SKM-1 treated with dmso at 0.1 percent for 144 hours (cell line): ENCODE measurements around the gene RABL6.
"Not testable (repeated sequence)": the region's sequence is repeated elsewhere in the genome, so short reads cannot be mapped to it uniquely, and the experiment has no call there.

Experiments used
- DNase-seq: peaks from one replicate; lab custom pipeline; 2025; ENCODE audit not compliant: unreplicated experiment; lab: John Stamatoyannopoulos, UW

Gene RABL6

DNA sequence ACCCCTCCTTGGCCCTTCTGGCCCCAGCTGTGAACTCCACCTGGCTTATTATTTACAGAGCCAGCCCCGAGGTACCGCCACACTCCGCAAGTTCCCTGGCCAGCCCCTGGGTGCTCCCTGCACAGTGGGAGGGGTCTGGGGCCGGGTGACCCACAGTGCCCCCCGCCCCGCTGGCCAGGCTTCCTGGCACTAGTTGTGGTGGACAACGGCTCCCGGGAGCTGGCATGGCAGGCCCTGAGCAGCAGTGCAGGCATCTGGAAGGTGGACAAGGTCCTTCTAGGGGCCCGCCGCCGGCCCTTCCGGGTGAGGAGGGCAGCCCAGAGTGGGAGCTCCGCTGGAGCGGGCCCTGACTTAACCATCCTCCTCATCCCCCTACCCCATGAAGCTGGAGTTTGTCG, 48.3 kb downstream of the RABL6 start:
- no peak for DNase-seq

DNA sequence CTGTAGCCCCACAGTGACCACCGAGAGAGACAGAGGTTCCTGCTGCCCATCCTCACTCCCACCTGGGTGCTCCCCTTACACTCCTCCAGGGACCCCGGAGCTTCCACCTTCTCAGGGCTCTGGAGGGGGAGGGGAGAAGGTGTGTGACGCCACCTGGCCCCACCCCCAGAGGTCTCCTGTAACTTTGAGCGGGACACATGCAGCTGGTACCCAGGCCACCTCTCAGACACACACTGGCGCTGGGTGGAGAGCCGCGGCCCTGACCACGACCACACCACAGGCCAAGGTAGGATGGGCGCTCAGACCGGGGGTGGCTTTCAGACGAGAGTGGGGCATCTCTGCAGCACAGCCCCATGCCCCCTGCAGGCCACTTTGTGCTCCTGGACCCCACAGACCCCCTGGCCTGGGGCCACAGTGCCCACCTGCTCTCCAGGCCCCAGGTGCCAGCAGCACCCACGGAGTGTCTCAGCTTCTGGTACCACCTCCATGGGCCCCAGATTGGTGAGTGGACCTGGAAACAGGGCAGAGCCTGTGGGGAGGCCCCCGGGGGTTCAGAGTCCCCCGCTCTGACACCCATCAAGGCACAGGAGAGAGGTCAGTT, 48.9 kb downstream of the RABL6 start:
- DNase-seq, result no peak

DNA sequence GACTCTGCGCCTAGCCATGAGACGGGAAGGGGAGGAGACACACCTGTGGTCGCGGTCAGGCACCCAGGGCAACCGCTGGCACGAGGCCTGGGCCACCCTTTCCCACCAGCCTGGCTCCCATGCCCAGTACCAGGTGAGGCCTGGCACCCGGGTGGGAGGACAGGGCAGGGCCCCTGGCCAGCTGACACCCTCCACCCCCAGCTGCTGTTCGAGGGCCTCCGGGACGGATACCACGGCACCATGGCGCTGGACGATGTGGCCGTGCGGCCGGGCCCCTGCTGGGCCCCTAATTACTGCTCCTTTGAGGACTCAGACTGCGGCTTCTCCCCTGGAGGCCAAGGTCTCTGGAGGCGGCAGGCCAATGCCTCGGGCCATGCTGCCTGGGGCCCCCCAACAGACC, 49.4 kb downstream of the RABL6 start:
- no peak for DNase-seq

DNA sequence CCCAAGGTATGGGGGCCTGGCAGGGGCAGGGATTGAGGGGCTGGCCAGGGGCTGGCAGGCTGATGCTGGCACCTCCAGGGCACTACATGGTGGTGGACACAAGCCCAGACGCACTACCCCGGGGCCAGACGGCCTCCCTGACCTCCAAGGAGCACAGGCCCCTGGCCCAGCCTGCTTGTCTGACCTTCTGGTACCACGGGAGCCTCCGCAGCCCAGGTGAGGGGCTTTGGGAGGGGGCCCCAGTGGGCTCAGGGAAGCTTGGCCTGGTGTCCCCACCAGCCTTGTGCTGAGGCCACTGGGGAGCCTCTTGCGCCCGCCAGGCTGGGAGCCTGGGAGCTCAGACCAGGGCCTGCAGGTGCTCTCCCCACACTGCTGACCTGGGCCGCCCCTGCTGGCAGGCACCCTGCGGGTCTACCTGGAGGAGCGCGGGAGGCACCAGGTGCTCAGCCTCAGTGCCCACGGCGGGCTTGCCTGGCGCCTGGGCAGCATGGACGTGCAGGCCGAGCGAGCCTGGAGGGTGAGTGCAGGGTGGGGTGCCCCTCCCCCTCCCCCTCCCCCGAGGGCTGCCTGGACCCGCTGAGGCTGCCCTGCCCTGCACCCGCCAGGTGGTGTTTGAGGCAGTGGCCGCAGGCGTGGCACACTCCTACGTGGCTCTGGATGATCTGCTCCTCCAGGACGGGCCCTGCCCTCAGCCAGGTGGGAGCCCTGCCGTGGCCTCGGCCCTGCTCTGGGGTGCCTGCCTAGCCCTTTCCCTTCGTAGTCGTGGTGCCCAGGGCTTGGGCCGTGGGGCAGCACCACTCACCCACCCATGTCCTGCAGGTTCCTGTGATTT, 50.0 kb downstream of the RABL6 start:
- DNase-seq, result no peak

DNA sequence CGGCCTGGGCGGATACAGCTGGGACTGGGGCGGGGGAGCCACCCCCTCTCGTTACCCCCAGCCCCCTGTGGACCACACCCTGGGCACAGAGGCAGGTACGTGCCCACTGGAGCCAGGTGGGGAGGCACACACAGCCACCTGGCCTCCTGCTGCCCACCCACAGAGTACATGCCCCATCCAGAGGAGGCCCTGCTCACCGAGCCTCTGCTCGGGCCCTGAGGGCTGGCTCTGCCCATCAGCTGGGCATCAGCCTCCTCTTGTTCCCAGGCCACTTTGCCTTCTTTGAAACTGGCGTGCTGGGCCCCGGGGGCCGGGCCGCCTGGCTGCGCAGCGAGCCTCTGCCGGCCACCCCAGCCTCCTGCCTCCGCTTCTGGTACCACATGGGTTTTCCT, 50.7 kb downstream of the RABL6 start:
- DNase-seq, result no peak

DNA sequence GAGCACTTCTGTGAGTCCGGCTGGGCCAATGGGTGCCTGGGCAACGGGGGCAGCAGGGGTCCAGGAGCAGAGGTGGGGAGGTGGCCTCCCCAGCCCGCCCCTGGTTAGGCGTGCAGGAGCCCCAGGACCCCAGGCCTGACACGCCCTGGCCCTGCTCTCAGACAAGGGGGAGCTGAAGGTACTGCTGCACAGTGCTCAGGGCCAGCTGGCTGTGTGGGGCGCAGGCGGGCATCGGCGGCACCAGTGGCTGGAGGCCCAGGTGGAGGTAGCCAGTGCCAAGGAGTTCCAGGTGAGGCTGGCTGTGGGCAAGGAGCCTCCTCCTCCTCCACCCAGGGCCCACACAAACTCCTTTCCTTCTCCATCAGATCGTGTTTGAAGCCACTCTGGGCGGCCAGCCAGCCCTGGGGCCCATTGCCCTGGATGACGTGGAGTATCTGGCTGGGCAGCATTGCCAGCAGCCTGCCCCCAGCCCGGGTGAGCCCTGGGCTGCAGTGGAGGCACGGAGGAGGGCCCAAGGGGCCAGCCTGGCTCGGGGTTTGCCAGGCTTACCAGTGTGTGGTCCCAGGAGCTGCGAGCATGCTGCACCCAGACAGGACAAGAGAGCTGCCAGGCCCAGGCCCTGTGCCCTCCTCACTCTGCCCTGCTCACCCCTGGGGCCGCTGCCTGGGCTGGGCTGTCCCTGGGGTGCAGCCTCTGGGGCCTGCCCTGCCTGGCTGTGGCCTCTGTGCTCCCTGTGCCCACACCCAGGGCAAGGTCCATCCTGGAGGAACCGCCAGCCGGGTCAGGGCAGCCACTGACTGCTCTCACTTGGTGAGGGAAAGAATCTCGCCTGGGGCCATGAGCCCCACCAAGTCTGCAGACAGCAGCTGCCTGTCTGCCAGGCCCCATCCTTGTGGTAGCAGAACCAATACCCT, 51.4 kb downstream of the RABL6 start:
- no peak for DNase-seq

DNA sequence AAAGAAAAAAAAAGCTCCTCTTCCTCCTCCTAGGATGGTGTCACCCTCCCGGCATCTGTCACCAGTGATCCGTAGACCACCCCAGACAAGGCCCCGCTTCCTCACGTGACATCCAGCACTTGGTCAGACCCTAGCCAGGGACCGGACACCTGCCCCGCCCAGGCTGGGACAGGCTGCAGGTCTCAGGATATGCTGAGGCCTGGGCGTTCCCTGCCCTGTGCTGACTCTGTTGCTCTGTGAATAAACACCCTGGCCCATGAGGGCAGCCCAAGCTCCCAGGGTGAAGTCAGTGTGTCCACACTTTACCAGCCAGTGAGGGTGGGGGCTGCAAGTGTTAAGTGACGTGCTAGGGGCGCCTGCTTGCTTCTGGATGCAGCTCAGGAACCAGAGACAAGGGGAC, 52.8 kb downstream of the RABL6 start:
- no peak for DNase-seq

DNA sequence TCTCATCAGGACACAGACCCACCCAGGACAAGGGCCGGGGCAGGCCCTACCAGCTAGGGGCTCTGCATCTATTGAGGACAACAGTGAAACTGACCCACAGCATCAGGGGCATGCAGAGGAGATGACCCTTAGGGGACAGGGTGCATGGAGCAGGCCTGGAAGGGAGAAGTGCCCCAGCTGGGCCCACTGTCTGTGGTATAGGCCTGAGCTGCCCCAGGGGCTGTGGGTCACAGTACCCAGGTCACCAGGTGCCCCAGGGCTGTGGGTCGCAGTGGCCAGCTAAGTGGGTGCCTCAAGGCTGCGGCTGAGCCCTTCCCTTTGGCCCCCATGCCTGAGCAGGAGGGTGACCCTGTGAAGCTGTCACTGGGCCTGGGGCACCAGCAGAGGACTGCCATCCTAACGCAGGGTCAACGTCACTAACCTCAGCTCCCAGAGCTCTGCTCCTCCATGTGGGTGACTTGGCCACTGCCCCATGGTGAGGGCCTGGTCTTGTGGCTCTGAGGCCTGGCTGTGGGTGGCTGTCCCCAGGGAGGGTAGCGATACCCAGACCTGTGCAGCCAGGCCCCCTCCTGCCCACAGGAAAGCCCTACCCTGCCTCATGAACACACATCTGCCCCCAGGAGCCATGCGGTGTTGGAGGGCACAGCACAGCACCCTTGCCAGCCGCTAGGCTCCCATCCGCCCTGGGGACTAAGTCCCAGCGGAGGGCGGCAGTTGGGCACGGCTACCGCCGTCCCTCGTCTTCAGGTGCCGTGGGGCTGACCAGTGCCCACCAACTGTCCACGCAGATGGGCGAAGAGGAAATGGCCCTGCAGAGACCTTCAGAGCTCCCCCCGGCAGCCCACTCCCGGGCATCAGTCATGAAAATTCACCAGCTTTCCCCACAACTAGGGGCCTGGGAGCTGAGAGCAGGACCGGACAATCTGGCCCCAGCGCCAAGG, 53.5 kb downstream of the RABL6 start:
- DNase-seq, result no peak

DNA sequence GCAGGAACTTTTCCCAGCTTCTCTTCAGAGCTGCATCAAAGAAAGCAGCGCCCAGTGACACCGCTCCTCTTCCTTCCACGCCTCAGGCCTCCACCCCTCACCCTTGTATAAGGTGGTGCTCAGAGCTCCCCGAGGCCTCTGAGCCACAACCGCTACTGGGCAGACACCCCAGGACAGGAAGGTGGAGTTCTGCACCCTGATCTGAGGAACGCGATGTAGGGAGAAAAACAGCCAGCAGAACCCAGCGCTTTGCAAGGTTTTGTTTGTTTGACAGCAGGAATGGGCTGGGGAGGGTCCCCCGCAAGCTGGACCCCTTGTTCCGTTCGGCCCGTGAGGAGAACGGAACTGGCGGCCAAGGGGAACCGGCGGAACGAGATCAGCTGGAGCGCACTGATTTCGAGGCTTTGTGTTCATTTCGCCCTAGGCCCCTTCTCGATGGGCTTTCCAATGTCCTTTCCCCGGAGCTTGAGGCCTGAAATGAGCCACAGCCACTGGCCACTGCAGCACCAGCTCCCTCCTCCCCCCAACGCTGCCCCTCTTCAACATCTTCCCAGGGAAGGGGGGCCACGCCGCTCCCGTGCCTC, 54.2 kb downstream of the RABL6 start:
- no peak for DNase-seq

DNA sequence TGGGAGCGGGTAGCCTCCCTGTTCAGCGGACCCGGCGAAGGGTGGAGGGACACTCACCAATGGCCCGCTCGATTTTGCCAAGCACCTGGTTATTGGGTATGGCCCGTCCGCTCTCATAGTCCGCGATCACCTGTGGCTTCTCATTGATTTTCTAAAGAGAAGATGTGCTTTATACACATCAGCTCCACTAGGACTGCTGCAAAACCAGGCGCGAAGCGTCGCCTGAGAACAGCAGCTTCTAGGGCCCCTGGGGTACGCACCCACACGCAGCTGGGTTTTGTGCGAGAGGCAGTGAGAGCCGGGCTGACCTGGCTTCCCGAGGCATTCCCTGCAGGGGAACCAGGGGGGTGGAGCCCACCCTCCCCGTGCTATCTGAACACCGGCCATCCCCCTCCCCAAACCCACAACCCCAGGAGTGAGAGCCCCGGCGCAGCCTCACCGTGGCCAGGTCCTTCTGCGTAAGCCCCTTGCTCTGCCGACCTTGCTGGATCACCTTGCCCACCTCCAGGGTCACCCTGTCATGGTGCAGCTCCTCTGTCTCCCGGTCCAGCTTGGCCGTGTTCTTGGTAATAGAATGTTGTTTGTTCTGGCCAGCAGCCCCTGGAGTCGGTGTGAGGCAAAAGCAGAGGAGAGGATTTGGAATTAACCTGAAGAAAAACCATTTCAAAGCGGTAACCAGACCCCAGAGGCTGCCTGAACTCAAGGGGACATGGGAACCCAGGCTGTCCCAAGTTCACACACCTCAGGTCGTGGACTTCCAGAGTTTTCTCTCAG, 55.3 kb downstream of the RABL6 start:
- DNase-seq, result no peak

DNA sequence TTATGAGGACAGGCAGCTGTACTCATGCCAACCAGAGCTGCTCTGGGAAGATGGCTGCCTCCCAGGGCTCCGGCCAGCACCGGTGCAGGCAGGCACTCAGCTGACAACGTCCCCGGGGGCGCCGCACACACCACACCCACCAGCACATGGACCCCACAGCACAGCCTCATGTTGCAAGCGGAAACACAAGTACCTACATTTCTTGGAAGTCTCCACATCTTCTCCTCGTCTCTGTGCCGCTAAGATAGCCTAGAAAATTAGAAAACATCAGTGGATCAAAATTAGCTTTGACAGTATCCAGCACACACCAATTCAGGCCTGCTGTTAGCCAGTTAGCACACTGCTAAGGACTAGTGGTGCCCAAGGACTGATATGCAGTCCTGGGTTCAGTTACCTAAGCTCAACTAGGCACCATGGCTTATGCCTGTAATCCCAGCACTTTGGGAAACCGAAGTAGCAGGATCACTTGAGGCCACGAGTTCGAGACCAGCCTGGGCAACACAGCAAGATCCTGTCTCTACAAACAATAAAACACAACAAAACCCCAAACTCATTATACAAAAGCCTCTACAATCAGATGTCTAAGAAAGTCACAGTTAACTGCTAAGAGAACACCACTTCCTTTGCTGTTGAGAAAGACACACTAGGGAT, 56.0 kb downstream of the RABL6 start:
- DNase-seq, result no peak

DNA sequence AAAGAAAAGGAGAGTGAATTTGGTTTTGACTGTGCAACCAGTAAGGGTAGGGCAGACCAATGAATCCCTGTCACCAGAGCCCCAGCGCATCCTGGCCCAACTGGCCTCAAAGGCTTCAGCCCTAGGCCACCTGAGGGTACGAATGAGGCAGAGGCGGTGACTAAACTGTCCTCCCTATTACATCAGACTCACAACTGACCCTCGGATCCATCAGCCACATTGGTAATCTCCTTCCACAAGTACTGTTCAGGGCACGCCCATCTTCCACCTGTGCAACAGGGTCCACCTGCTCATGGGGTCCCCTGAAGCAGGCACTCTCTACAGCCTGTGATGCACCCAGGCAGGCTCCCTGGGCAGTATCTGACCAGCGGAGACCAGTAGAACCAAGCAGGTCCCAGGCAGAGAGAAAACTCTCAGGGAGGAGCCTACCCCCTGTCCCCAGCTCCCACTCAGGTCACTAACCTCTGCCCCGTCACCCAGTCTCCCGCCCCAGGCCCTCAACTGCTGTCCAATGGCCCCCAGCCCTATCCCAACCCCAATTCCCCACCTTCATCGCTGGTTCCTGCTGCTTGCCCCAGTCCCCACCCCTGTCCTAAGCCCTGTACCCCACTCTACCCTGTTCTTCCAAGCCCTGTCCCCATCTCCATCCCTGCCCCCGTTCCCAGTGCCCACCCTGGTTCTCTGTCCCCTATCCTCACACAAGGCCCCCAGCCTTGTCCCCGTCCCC, 57.5 kb downstream of the RABL6 start:
- no peak for DNase-seq

DNA sequence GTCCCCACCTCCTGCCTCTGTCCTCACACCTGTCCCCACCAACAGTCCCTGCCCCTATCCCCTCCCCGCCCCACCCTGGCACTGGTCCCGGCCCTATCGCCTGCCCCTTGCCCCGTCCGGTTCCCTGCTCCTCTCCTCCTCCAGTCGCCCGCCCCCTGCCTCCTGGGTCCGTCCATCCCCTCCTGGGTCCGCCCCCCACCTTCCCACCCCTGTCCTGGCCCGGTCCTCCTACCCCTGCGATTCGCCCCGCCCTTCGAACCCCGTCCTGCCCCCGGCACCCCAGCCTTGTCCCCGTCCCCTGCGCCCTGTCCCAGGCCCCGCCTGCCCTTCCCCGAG, 58.0 kb downstream of the RABL6 start:
- no peak for DNase-seq

DNA sequence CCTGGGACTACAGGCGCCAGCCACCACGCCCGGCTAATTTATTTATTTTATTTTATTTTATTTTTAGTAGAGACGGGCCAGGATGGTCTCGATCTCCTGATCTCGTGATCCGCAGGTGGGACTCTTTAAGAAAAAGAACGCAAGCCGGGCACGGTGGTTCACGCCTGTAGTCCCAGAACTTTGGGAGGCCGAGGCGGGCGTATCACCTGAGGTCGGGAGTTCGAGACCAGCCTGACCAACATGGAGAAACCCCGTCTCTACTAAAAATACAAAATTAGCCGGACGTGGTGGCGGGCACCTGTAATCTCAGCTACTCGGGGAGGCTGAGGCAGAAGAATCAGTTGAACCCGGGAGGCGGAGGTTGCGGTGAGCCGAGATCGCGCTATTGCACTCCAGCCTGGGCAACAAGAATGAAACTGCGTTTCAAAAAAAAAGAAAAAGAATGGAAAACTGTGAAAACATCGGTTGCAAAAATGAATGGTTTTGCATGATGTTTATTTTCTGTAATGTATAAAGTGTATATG, 59.2 kb downstream of the RABL6 start:
- not testable (repeated sequence) for DNase-seq

DNA sequence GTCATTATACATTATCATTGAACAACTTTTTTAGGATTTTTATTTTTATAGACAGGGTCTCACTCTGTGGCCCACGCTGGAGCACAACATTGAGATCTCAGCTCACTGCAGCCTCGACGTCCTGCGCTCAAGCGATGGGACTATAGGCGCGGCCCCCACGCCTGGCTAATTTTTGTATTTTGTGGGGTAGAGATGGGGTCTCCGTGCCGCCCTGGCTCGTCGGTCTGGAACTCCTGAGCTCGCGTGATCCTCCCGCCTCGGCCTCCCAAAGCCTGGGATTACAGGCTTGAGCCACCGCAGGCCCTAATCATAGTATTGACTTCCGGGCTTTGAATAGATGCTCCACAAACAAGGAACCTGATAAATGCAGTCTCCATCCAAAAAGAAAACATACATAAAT, 59.7 kb downstream of the RABL6 start:
- no peak for DNase-seq

DNA sequence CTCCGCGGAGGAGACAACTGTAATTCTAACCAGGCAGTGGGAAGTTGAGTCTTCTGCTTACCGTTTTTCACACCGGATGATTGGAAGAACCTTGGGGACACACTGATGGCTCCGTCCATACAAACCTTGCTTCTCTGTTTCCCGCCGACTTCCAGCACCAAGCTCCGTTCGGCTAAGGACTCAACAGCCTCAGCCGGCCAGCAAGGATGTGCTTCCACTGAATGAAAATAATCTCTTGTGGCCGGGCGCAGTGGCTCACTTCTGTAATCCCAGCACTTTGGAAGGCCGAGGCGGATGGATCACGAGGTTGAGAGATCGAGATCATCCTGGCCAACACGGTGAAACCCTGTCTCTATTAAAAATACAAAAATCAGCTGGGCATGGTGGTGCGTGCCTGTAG, 60.2 kb downstream of the RABL6 start:
- no peak for DNase-seq

DNA sequence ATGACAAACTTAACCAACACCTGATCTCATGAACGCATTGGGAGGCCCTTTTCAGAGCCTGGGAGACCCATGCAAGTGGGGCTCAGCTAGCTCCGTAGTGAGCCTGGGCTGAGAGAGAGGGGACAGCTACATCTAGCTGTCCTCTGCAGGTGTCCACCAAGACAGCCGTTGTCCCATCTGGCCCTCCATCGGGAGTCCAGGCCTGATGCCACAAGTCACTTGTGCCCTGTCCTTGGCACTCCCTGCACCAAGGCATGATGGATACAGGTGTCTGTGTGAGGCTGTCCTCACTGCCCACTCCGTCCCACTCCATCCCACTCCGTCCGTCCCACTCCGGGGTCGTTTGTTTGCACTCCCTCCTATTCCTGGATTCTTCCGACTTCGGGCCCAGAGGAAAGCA, 60.9 kb downstream of the RABL6 start:
- no peak for DNase-seq

DNA sequence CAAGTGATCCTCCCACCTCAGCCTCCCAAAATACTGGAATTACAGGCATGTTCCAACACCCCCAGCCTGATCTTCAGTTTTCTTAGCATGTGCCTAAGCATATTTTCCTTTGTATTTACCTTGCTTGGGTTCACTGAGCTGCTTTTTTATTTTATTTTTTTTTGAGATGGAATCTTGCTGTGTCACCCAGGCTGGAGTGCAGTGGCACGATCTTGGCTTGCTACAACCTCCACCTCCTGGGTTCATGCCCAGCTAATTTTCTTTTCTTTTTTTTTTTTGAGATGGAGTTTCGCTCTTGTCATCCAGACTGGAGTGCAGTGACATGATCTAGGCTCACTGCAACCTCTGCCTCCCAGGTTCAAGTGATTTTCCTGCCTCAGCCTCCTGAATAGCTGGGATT, 61.9 kb downstream of the RABL6 start:
- DNase-seq, result not testable (repeated sequence)
